Stimulated activated naive CD8-positive, alpha-beta T cell treated with anti-CD3 and anti-CD28 coated beads, Interleukin-15, amount 100 ng/mL, for 72 hours (primary cell): ENCODE data around the gene ALOX5AP.

ENCODE experiments used
- ATAC-seq: fragments of 150-1000 bp; cut with Tn5 transposase; 2 replicates; pipeline ENCODE4 v1.10.0; 2021; ENCODE audit warnings: mild to moderate bottlenecking, moderate library complexity
- DNase-seq, 2 donors: peaks; one replicate each; pipeline ENCODE4 v3.0.0; 2021 to 2022
- H3K27ac Mint-ChIP-seq, 2 donors: one replicate each; pipeline ENCODE4 v1.8.0; 2022; ENCODE audit warnings: mild to moderate bottlenecking in 2 of 2, mixed read lengths in 2 of 2, moderate library complexity in 2 of 2
- H3K27me3 Mint-ChIP-seq: one replicate; pipeline ENCODE4 v1.8.0; 2022; ENCODE audit warnings: mixed read lengths
- H3K4me1 Mint-ChIP-seq: one replicate; pipeline ENCODE4 v1.8.0; 2022; ENCODE audit warnings: mild to moderate bottlenecking, mixed read lengths
- H3K4me3 Mint-ChIP-seq, 2 donors: one replicate each; pipeline ENCODE4 v1.8.0; 2022; ENCODE audit warnings: mild to moderate bottlenecking in 2 of 2, mixed read lengths in 2 of 2, moderate library complexity in 1 of 2
- H3K9me3 Mint-ChIP-seq, 2 donors: one replicate each; pipeline ENCODE4 v1.8.0; 2022; ENCODE audit warnings: mixed read lengths in 2 of 2

Gene ALOX5AP

GRCh38 chr13:30757026-30757742, 21.8 kb downstream of the ALOX5AP start:
- Mint-ChIP-seq H3K9me3 (no peaks in the 10 kb centered on the region), H3K27ac (no peak overlapping the region)
- no peak for ATAC-seq

GRCh38 chr13:30759748-30760147, 24.4 kb downstream of the ALOX5AP start:
- ATAC-seq (no peak), DNase-seq (no peak)
- Mint-ChIP-seq H3K27me3 (no peaks in the 10 kb centered on the region), H3K27ac (no peak overlapping the region), H3K4me3 (no peak overlapping the region), H3K9me3 (no peaks in the 10 kb centered on the region), H3K4me1 (no peaks in the 10 kb centered on the region)

More at GRCh38 chr13:30757026-30757742, 21.8 kb downstream of the ALOX5AP start:
- H3K27me3 Mint-ChIP-seq = no peaks in the 10 kb centered on the region
- no peak overlapping the region for H3K4me3 Mint-ChIP-seq
- H3K4me1 Mint-ChIP-seq = peaks cover 8% of the 10 kb centered on the region
- no peak for DNase-seq

DNA sequence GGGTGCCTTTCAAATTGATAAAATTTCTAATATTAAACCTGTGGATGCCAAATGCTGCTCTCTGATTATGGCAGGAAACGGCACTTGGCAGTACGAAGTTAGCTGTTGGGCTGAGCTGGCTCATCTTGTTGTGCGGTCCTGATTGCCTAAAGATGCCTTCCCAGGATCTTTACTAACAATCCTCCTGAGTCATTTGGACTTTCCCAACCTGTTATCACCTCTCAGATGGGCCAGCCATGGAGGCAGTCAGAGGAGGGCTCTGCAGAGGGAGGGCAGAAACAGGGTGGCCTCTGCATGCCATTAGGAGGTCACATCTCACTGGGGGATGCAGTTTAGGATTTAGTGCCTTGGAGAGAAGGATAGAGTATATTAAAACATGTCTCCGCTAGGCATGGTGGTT, 27.3 kb downstream of the ALOX5AP start:
- H3K4me1 Mint-ChIP-seq = peaks cover 18% of the 10 kb centered on the region
- no peaks in the 10 kb centered on the region for H3K9me3 Mint-ChIP-seq
- DNase-seq (no peak), ATAC-seq (no peak)
- no peaks in the 10 kb centered on the region for H3K27me3 Mint-ChIP-seq
- no peak overlapping the region for H3K4me3 Mint-ChIP-seq
- no peak overlapping the region for H3K27ac Mint-ChIP-seq

- Mint-ChIP-seq H3K4me3 (no peak overlapping the region), H3K27ac (no peak overlapping the region), H3K9me3 (no peaks in the 10 kb centered on the region), H3K27me3 (no peaks in the 10 kb centered on the region), H3K4me1 (peaks cover 21% of the 10 kb centered on the region)
- DNase-seq (no peak), ATAC-seq (no peak)
Observed at GRCh38 chr13:30763786-30764413, 28.6 kb downstream of the ALOX5AP start.

DNA sequence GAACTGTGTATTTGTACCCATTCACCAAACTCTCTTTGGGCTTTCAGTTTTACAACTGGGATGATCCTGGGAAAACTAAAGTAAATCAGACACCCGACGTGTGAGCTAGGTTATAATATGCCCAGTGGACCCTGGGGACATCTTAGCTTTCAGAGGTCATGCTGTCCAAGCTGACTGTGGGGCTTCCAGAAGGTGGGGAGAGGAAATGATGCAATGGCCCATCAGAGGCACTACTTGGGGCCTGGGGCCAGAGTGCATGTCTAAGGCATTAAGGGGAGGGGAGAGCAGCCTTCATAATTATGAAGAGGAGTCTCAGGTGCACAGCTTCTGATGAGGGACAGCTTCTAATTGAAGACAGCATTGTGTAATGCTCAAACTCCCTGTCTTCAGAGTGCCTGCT, 30.9 kb downstream of the ALOX5AP start:
- ATAC-seq (no peak), DNase-seq (no peak)
- peak overlapping the region; percentile 11 to 94 for H3K27ac Mint-ChIP-seq
- no peak overlapping the region for H3K4me3 Mint-ChIP-seq
- H3K9me3 Mint-ChIP-seq = no peaks in the 10 kb centered on the region
- H3K4me1 Mint-ChIP-seq = peaks cover 21% of the 10 kb centered on the region
- H3K27me3 Mint-ChIP-seq = no peaks in the 10 kb centered on the region

- no peak overlapping the region for H3K4me3 Mint-ChIP-seq
- no peaks in the 10 kb centered on the region for H3K27me3 Mint-ChIP-seq
- no peak for ATAC-seq
- peaks cover 32% of the 10 kb centered on the region for H3K4me1 Mint-ChIP-seq
- no peak overlapping the region for H3K27ac Mint-ChIP-seq
- H3K9me3 Mint-ChIP-seq = peaks cover 0 to 8% of the 10 kb centered on the region in 2 donors
- DNase-seq = no peak
Observed at GRCh38 chr13:30770929-30771328, 35.6 kb downstream of the ALOX5AP start.

DNA sequence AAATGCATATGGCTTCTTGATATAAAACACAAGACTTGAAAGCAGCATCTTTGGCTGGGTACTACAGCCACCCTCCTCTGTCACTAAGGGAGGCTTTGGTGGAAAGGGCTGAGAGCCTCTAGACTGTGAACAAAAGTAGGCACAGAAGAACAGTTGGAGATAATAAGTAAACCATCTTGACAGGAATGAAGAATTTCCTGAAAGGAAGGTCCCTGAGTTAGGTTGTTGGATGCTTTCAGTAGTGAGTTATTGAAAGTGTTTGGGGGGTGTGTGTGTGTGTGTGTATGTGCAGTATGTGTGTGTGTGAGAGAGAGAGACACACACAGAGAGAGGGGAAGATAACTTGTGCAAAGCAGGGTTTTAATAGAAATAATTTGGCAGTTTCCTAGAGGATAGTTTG, 38.2 kb downstream of the ALOX5AP start:
- Mint-ChIP-seq H3K4me1 (peaks cover 13% of the 10 kb centered on the region), H3K27me3 (no peaks in the 10 kb centered on the region), H3K27ac (no peak overlapping the region), H3K4me3 (no peak overlapping the region), H3K9me3 (peaks cover 0 to 8% of the 10 kb centered on the region in 2 donors)
- ATAC-seq (no peak), DNase-seq (no peak)

- DNase-seq (no peak), ATAC-seq (peak; percentile 71)
- Mint-ChIP-seq H3K4me1 (peaks cover 13% of the 10 kb centered on the region), H3K4me3 (no peak overlapping the region), H3K9me3 (peaks cover 0 to 8% of the 10 kb centered on the region in 2 donors), H3K27ac (peak overlapping the region in 1 of 2 donors; percentile 7), H3K27me3 (no peaks in the 10 kb centered on the region)
Observed at GRCh38 chr13:30774214-30774730, 38.9 kb downstream of the ALOX5AP start.

GRCh38 chr13:30776661-30777060, 41.3 kb downstream of the ALOX5AP start:
- peaks cover 0 to 8% of the 10 kb centered on the region in 2 donors for H3K9me3 Mint-ChIP-seq
- DNase-seq (no peak), ATAC-seq (no peak)
- H3K27ac Mint-ChIP-seq = no peak overlapping the region
- H3K27me3 Mint-ChIP-seq = no peaks in the 10 kb centered on the region
- peaks cover 13% of the 10 kb centered on the region for H3K4me1 Mint-ChIP-seq
- no peak overlapping the region for H3K4me3 Mint-ChIP-seq

DNA sequence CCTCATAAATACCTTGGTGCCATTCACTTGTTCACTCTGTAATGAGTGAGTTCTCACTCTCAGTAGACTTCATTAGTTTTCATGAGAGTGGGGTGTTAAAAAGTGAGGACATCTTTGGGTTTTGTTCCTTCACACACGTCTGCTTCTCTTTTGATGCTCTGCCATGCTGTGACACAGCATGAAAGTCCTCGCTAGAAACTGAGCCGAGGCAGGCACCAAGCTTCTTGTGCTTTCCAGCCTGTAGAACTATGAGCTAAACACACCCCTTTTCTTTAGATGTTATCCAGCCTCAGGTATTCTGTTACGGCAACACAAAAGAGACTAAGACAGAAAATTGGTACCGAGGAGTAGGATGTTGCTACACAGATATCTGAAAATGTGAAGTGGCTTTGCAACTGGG, 43.7 kb downstream of the ALOX5AP start:
- Mint-ChIP-seq H3K4me3 (no peak overlapping the region), H3K27me3 (no peaks in the 10 kb centered on the region), H3K9me3 (peaks cover 0 to 2% of the 10 kb centered on the region in 2 donors), H3K27ac (no peak overlapping the region), H3K4me1 (peaks cover 7% of the 10 kb centered on the region)
- no peak for ATAC-seq
- no peak for DNase-seq

GRCh38 chr13:30779608-30780007, 44.3 kb downstream of the ALOX5AP start:
- no peak for DNase-seq
- no peak for ATAC-seq
- H3K9me3 Mint-ChIP-seq = no peaks in the 10 kb centered on the region
- H3K27ac Mint-ChIP-seq = peak overlapping the region in 1 of 2 donors; percentile 13
- no peaks in the 10 kb centered on the region for H3K27me3 Mint-ChIP-seq
- H3K4me3 Mint-ChIP-seq = no peak overlapping the region
- peaks cover under 1% of the 10 kb centered on the region for H3K4me1 Mint-ChIP-seq

DNA sequence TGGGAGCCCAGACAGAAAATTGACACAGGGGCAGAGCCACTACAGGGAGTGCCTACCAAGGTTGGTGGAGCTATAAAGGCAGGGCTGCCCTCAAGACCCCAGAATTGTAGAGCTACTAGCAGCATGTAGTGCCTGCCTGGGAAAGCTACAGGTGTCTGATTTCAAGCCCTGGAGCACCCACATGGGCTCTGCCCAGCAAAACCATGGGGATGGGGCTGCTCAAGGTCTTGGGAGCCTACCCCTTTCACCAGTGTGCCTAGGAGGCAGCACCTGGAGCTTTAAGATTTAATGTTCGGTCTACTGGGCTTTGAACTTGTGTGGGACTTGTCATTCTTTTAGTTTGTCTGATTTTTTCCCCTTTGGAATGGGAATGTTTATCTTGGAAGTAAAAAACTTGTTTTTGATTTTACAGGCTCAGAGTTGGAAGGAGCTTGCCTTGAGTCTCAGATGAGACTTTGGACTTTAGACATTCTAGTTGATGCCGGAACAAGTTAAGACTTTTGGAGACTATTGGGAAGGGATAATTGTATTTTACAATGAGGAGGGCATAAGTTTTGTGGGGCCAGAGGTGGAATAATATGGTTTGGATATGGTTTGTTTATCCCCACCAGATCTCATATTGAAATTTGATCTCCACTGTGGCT, 45.1 kb downstream of the ALOX5AP start:
- no peak overlapping the region for H3K27ac Mint-ChIP-seq
- DNase-seq (no peak), ATAC-seq (no peak)
- H3K4me3 Mint-ChIP-seq = no peak overlapping the region
- H3K27me3 Mint-ChIP-seq = no peaks in the 10 kb centered on the region
- H3K4me1 Mint-ChIP-seq = no peaks in the 10 kb centered on the region
- no peaks in the 10 kb centered on the region for H3K9me3 Mint-ChIP-seq

DNA sequence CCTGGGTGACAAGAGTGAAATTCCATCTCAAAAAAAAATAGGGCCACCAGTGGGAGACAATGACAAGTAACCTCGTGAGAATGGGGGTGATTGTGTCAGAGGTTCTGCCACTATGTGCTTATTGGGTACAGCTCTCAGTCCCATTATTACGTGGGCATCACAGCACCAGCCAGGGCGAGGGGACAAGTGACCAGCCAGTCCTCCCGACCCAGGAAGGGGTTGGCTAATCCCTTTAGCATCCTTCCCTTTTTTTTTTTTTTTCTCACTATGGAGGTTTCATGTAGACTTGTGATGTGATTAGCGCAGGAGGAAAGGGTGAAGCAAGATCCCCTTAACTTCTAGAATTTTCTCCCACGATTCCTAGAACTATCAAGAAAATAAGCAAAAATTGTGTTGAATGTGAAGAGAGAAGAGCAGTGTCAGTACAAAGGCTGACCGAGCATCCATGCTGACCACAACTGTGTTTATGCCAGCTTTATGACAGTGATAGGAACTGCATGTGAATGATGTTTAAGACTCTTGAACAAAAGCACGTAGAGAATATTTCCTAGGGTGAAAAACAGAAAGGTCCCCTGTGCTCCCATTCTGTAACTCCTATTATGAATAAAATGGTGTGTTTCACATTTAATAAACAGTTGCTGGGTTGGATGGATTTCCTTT, 50.0 kb downstream of the ALOX5AP start:
- Mint-ChIP-seq H3K4me3 (no peak overlapping the region), H3K4me1 (peaks cover 12% of the 10 kb centered on the region), H3K27ac (no peak overlapping the region), H3K27me3 (no peaks in the 10 kb centered on the region), H3K9me3 (no peaks in the 10 kb centered on the region)
- ATAC-seq = no peak
- DNase-seq = no peak

DNA sequence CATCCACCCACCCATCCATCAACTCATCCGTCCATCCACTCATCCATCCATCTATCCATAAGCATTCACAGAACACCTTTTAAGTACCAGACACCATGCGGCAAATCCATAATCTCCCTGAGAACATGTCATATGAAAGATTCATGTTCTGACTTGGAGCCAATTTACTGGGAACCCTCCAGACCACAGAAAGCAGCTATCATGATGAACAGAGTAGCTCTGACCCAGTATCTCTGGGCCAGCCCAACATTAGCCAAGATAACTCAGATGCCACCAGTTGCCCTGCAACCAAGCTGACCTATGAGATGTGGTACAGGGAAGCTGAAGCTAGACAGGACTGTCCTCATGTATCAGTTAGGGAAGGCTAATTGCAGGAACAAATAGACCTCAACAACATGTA, 51.3 kb downstream of the ALOX5AP start:
- ATAC-seq = no peak
- H3K4me1 Mint-ChIP-seq = peaks cover 12% of the 10 kb centered on the region
- no peak for DNase-seq
- no peak overlapping the region for H3K27ac Mint-ChIP-seq
- no peaks in the 10 kb centered on the region for H3K27me3 Mint-ChIP-seq
- no peak overlapping the region for H3K4me3 Mint-ChIP-seq
- H3K9me3 Mint-ChIP-seq = no peaks in the 10 kb centered on the region

DNA sequence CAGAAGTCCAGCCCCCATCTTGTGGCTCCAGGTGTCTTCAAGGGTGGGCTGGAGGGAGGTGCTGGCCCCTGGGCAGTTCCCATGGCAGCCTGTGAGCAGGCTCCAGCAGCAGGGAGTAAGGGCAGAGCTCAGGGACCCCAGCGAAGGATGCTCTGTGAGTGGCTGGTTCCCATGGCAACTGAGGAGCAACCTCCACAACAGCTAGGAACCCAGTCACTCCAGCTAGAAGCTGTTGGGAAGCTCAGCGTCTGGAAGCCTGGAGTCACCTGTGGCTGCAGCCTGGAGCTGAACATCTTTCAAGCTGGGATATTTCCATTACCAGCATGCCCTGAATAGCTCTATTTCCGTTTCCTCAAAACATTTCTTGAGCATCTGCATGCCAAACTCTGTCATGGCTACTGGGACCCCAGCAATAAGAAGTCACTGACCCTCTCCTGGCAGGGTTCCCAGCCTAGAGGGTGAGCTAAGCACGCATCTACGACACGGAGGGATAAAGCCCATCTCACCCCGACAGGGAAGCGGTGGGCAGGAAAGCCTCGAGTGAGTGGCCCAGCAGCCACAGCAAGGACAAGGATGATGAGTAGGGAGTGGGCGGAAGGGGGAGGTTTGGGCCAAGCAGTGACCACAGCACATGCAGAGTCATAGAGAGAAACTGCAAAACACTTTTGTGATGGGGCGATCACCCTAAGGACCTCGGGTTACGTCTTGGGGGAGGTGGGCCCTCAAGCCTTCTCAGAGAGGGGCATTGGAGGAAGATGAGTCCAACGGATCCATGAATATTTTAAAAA, 52.6 kb downstream of the ALOX5AP start:
- Mint-ChIP-seq H3K4me1 (peaks cover 12% of the 10 kb centered on the region), H3K27me3 (no peaks in the 10 kb centered on the region), H3K27ac (no peak overlapping the region), H3K4me3 (no peak overlapping the region), H3K9me3 (no peaks in the 10 kb centered on the region)
- DNase-seq (no peak), ATAC-seq (no peak)
